Gastrocnemius medialis (tissue), 4 donors: ENCODE results near the gene STOX2.

ENCODE experiments used
- POLR2A ChIP-seq, 2 donors: fragments of 450-650 bp; IDR thresholded peaks; one replicate each; pipeline ENCODE4 v1.6.1; 2017; ENCODE audit warnings: antibody characterized with exemption in 2 of 2, mild to moderate bottlenecking in 2 of 2, moderate library complexity in 2 of 2
- TF ChIP-seq, protein P1 (sequence below), 5 experiments: fragments of 450-650 bp in 3 of 5; fragments of 200-600 bp in 2 of 5; sonication (generic) in 2 of 5; IDR thresholded peaks in 4 of 5; conservative IDR thresholded peaks in 1 of 5; 1 replicate in 4 of 5; 2 replicates in 1 of 5; pipeline ENCODE4 v1.5.1; 2016 to 2019; ENCODE audit warnings: antibody characterized with exemption in 5 of 5, mild to moderate bottlenecking in 3 of 5, moderate library complexity in 3 of 5

DNA sequence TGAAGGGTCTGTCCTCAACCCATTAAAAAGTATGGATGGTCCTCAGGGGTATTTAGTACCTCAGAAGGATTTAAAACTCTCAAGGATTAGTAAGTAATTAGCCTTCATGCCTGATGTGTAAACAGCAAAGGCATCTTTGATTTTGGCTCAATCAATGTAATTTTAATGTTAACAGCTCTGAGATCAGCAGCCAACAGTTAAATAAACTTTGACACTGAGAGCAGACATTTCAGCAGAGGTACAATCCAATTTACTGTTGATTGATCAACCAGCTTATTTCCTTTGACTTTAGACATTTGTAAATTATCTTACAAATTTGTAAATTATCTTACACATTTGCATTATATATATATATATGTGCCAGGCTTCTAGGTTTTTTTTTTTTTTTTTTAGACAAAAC is 36.9 kb downstream of the STOX2 start:
- TF ChIP-seq, protein P1, sequence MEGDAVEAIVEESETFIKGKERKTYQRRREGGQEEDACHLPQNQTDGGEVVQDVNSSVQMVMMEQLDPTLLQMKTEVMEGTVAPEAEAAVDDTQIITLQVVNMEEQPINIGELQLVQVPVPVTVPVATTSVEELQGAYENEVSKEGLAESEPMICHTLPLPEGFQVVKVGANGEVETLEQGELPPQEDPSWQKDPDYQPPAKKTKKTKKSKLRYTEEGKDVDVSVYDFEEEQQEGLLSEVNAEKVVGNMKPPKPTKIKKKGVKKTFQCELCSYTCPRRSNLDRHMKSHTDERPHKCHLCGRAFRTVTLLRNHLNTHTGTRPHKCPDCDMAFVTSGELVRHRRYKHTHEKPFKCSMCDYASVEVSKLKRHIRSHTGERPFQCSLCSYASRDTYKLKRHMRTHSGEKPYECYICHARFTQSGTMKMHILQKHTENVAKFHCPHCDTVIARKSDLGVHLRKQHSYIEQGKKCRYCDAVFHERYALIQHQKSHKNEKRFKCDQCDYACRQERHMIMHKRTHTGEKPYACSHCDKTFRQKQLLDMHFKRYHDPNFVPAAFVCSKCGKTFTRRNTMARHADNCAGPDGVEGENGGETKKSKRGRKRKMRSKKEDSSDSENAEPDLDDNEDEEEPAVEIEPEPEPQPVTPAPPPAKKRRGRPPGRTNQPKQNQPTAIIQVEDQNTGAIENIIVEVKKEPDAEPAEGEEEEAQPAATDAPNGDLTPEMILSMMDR (IDR thresholded peaks at IDR 0.05 in 4 of 5, conservative IDR thresholded peaks at IDR 0.05 in 1 of 5), result no peak
- TF ChIP-seq POLR2A (IDR thresholded peaks at IDR 0.05), result no peak
